ENCODE measurements around the gene CNTNAP1.

DNA sequence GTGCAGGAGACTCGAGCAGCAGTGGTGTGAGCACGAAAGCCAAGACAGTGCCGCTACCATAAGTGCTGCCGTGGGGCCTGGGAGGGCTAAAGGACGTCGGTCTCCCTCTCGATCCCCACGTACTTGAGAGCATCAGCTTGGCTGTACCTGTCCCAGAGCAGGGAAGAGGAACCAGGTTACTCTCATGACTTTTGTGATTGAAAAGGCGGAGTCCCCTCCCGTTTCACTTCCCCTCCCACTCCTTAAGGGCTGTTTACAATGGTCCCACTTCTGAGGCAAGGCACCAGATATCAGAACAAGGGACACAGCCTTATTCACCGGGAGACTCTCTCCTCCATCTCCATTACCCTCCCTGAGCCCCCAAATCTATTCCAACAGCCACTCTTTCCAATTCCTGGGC lies 20.1 kb downstream of the CNTNAP1 start:
- TF ChIP-seq POLR2A (IDR thresholded peaks at IDR 0.05), result no peak
- TF ChIP-seq, protein P1, sequence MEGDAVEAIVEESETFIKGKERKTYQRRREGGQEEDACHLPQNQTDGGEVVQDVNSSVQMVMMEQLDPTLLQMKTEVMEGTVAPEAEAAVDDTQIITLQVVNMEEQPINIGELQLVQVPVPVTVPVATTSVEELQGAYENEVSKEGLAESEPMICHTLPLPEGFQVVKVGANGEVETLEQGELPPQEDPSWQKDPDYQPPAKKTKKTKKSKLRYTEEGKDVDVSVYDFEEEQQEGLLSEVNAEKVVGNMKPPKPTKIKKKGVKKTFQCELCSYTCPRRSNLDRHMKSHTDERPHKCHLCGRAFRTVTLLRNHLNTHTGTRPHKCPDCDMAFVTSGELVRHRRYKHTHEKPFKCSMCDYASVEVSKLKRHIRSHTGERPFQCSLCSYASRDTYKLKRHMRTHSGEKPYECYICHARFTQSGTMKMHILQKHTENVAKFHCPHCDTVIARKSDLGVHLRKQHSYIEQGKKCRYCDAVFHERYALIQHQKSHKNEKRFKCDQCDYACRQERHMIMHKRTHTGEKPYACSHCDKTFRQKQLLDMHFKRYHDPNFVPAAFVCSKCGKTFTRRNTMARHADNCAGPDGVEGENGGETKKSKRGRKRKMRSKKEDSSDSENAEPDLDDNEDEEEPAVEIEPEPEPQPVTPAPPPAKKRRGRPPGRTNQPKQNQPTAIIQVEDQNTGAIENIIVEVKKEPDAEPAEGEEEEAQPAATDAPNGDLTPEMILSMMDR (IDR thresholded peaks at IDR 0.05), result no peak
